WTC11 (cell line): ENCODE data around the gene KCND1.

Source experiments
- ATF2 ChIP-seq: sonication (generic); formaldehyde crosslinking; IDR thresholded peaks from 2 replicates; pipeline ENCODE4 v1.8.1; 2022; ENCODE audit warnings: low read depth, missing genetic modification reagents, borderline replicate concordance
- CTCF ChIP-seq: fragments of 200-600 bp; IDR thresholded peaks from 2 replicates; pipeline ENCODE4 v1.8.0; 2022; ENCODE audit warnings: antibody characterized with exemption
- JUN ChIP-seq: sonication (generic); formaldehyde crosslinking; IDR thresholded peaks from 2 replicates; pipeline ENCODE4 v1.8.0; 2023; ENCODE audit warnings: mild to moderate bottlenecking, missing genetic modification reagents
- MYBL2 ChIP-seq: sonication (generic); formaldehyde crosslinking; IDR thresholded peaks from 2 replicates; pipeline ENCODE4 v1.8.1; 2023; ENCODE audit warnings: mild to moderate bottlenecking, moderate library complexity, missing genetic modification reagents
- TEAD4 ChIP-seq: sonication (generic); formaldehyde crosslinking; IDR thresholded peaks from 2 replicates; pipeline ENCODE4 v1.8.0; 2022; ENCODE audit warnings: mild to moderate bottlenecking, missing genetic modification reagents
- ZNF138 ChIP-seq: sonication (generic); formaldehyde crosslinking; conservative IDR thresholded peaks from 2 replicates; pipeline ENCODE4 v1.8.1; 2022; ENCODE audit warnings: mild to moderate bottlenecking, moderate library complexity, missing genetic modification reagents

- no peak for TF ChIP-seq JUN (CRISPR knock-in tag)
- no peak for TF ChIP-seq CTCF
- TF ChIP-seq ATF2 (CRISPR knock-in tag), result no peak
- TF ChIP-seq ZNF138 (CRISPR knock-in tag), result no peak
- no peak for TF ChIP-seq MYBL2
- no peak for TF ChIP-seq TEAD4 (CRISPR knock-in tag)
Observed at GRCh38 chrX:49001521-49002090, 30.0 kb upstream of the KCND1 start.
